ENCODE results near the gene SKA1. TPM values are rescaled to one million over a fixed set of nuclear protein-coding genes. Genes with fewer than 3 reads are reported as not detected.

Gene SKA1
- total and polyA plus RNA-seq, 2 of the 13 experiments (the other 11 are each of a cell fraction or from before 2014, with no cell fraction given): 5.3 to 21.3 TPM

GRCh38 chr18:50401888-50402287 is 27.0 kb downstream of the SKA1 start (continued):
- no peak for TF ChIP-seq PBX2 (CRISPR knock-in tag; IDR thresholded peaks at IDR 0.05)
- no peak for TF ChIP-seq ZNF589 (CRISPR knock-in tag; conservative IDR thresholded peaks at IDR 0.05)
- no peak for TF ChIP-seq JUND (CRISPR knock-in tag; IDR thresholded peaks at IDR 0.05)
- TF ChIP-seq MED13 (CRISPR knock-in tag; IDR thresholded peaks at IDR 0.05): no peak
- TF ChIP-seq ELF4 (CRISPR knock-in tag; IDR thresholded peaks at IDR 0.05; ENCODE audit: borderline replicate concordance): no peak
- TF ChIP-seq, protein P1, sequence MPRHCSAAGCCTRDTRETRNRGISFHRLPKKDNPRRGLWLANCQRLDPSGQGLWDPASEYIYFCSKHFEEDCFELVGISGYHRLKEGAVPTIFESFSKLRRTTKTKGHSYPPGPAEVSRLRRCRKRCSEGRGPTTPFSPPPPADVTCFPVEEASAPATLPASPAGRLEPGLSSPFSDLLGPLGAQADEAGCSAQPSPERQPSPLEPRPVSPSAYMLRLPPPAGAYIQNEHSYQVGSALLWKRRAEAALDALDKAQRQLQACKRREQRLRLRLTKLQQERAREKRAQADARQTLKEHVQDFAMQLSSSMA (CRISPR knock-in tag; IDR thresholded peaks at IDR 0.05): no peak
- TF ChIP-seq ZNF263 (CRISPR knock-in tag; IDR thresholded peaks at IDR 0.05): peak; percentile 85
- TF ChIP-seq, protein P2, sequence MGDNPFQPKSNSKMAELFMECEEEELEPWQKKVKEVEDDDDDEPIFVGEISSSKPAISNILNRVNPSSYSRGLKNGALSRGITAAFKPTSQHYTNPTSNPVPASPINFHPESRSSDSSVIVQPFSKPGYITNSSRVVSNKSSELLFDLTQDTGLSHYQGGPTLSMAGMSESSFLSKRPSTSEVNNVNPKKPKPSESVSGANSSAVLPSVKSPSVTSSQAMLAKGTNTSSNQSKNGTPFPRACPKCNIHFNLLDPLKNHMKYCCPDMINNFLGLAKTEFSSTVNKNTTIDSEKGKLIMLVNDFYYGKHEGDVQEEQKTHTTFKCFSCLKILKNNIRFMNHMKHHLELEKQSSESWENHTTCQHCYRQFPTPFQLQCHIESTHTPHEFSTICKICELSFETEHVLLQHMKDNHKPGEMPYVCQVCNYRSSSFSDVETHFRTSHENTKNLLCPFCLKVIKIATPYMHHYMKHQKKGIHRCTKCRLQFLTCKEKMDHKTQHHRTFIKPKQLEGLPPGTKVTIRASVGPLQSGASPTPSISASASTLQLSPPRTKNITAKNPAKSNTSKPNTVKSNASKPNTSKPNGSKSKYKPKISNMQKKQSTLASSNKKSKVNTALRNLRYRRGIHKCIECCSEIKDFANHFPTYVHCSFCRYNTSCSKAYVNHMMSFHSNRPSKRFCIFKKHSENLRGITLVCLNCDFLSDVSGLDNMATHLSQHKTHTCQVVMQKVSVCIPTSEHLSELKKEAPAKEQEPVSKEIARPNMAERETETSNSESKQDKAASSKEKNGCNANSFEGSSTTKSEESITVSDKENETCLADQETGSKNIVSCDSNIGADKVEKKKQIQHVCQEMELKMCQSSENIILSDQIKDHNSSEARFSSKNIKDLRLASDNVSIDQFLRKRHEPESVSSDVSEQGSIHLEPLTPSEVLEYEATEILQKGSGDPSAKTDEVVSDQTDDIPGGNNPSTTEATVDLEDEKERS (CRISPR knock-in tag; IDR thresholded peaks at IDR 0.05): 0 out of 2 replicates have a peak, but pooled peaks have one; percentile 25
- TF ChIP-seq, protein P3, sequence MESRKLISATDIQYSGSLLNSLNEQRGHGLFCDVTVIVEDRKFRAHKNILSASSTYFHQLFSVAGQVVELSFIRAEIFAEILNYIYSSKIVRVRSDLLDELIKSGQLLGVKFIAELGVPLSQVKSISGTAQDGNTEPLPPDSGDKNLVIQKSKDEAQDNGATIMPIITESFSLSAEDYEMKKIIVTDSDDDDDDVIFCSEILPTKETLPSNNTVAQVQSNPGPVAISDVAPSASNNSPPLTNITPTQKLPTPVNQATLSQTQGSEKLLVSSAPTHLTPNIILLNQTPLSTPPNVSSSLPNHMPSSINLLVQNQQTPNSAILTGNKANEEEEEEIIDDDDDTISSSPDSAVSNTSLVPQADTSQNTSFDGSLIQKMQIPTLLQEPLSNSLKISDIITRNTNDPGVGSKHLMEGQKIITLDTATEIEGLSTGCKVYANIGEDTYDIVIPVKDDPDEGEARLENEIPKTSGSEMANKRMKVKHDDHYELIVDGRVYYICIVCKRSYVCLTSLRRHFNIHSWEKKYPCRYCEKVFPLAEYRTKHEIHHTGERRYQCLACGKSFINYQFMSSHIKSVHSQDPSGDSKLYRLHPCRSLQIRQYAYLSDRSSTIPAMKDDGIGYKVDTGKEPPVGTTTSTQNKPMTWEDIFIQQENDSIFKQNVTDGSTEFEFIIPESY (CRISPR knock-in tag; IDR thresholded peaks at IDR 0.05): no peak
- TF ChIP-seq PAWR (CRISPR knock-in tag; IDR thresholded peaks at IDR 0.05; ENCODE audit: borderline replicate concordance): no peak
- no peak for TF ChIP-seq NFRKB (IDR thresholded peaks at IDR 0.05)
- no peak for TF ChIP-seq ADNP (CRISPR knock-in tag; IDR thresholded peaks at IDR 0.05)
- no peak for TF ChIP-seq MEF2D (CRISPR knock-in tag; IDR thresholded peaks at IDR 0.05)
- no peak for TF ChIP-seq ZFP62 (CRISPR knock-in tag; IDR thresholded peaks at IDR 0.05)
- TF ChIP-seq ZFP82 (CRISPR knock-in tag; IDR thresholded peaks at IDR 0.05; ENCODE audit: borderline replicate concordance): no peak
- 0 out of 2 replicates have a peak, but pooled peaks have one; percentile 73 for TF ChIP-seq NRL (CRISPR knock-in tag; IDR thresholded peaks at IDR 0.05; ENCODE audit: borderline replicate concordance)
- no peak for TF ChIP-seq SNRNP70 (IDR thresholded peaks at IDR 0.05; ENCODE audit: low read depth, low read length)
- no peak for TF ChIP-seq WIZ (CRISPR knock-in tag; IDR thresholded peaks at IDR 0.05)
- no peak for TF ChIP-seq ZNF232 (CRISPR knock-in tag; IDR thresholded peaks at IDR 0.05; ENCODE audit: borderline replicate concordance)
- TF ChIP-seq ZFY (CRISPR knock-in tag; IDR thresholded peaks at IDR 0.05): peak; percentile 68
- TF ChIP-seq KDM3A (CRISPR knock-in tag; IDR thresholded peaks at IDR 0.05; ENCODE audit: low read depth): no peak
- TF ChIP-seq ZKSCAN1 (IDR thresholded peaks at IDR 0.05; ENCODE audit: low read length): no peak
- TF ChIP-seq, protein P4, sequence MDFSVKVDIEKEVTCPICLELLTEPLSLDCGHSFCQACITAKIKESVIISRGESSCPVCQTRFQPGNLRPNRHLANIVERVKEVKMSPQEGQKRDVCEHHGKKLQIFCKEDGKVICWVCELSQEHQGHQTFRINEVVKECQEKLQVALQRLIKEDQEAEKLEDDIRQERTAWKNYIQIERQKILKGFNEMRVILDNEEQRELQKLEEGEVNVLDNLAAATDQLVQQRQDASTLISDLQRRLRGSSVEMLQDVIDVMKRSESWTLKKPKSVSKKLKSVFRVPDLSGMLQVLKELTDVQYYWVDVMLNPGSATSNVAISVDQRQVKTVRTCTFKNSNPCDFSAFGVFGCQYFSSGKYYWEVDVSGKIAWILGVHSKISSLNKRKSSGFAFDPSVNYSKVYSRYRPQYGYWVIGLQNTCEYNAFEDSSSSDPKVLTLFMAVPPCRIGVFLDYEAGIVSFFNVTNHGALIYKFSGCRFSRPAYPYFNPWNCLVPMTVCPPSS (IDR thresholded peaks at IDR 0.05): no peak
